GM12878 (cell line): Measurements from ENCODE around the gene ANKRD11. TPM values are rescaled to one million over a fixed set of nuclear protein-coding genes. Genes with fewer than 3 reads are reported as not detected.

Source experiments
- ATF2 ChIP-seq: IDR thresholded peaks from 2 replicates; pipeline ENCODE4 v1.6.1; 2012; ENCODE audit warnings: low read length, inconsistent platforms
- ATF3 ChIP-seq: IDR thresholded peaks from 2 replicates; pipeline ENCODE4 v1.6.1; 2011; ENCODE audit warnings: low read depth, mild to moderate bottlenecking, low read length, moderate library complexity, borderline replicate concordance; ENCODE audit errors: extremely low read depth
- EED ChIP-seq: sonication (generic); IDR thresholded peaks from 2 replicates; pipeline ENCODE4 v1.6.1; 2016; ENCODE audit warnings: antibody characterized with exemption, low read depth
- FOXK2 ChIP-seq: fragments of 450-650 bp; IDR thresholded peaks from 2 replicates; pipeline ENCODE4 v1.6.1; 2017; ENCODE audit warnings: mild to moderate bottlenecking, moderate library complexity
- MEF2B ChIP-seq: fragments of 450-650 bp; IDR thresholded peaks from 2 replicates; pipeline ENCODE4 v1.6.1; 2018; ENCODE audit warnings: mild to moderate bottlenecking, moderate library complexity; ENCODE audit not compliant: partially characterized antibody, poor library complexity, severe bottlenecking
- NFYB ChIP-seq: IDR thresholded peaks from 2 replicates; pipeline ENCODE4 v1.6.1; 2011; ENCODE audit warnings: low read depth, mild to moderate bottlenecking, low read length, improper control_type of control experiment, moderate library complexity; ENCODE audit not compliant: insufficient read depth
- NR2F1 ChIP-seq: fragments of 450-650 bp; conservative IDR thresholded peaks from 2 replicates; pipeline ENCODE4 v1.6.1; 2017; ENCODE audit warnings: mild to moderate bottlenecking
- PAX5 ChIP-seq: IDR thresholded peaks from 2 replicates; pipeline ENCODE4 v1.6.1; 2011; ENCODE audit warnings: low read depth, low read length, borderline replicate concordance
- PBX3 ChIP-seq: IDR thresholded peaks from 2 replicates; pipeline ENCODE4 v1.6.1; 2011; ENCODE audit warnings: mild to moderate bottlenecking, low read depth, low read length, moderate library complexity; ENCODE audit not compliant: insufficient replicate concordance
- SKIL ChIP-seq: fragments of 450-650 bp; IDR thresholded peaks from 2 replicates; pipeline ENCODE4 v1.6.1; 2017; ENCODE audit warnings: mild to moderate bottlenecking, low read depth, inconsistent platforms; ENCODE audit not compliant: poor library complexity, severe bottlenecking
- SREBF1 ChIP-seq: IDR thresholded peaks from 2 replicates; pipeline ENCODE4 v1.6.1; 2012; ENCODE audit warnings: mild to moderate bottlenecking, low read length
- STAT3 ChIP-seq: IDR thresholded peaks from 2 replicates; pipeline ENCODE4 v1.6.1; 2011; ENCODE audit warnings: low read depth, low read length, improper control_type of control experiment
- ZBTB4 ChIP-seq: fragments of 450-650 bp; formaldehyde crosslinking; IDR thresholded peaks from 2 replicates; pipeline ENCODE4 v1.4.0; 2022; ENCODE audit warnings: mild to moderate bottlenecking, moderate library complexity
- ZNF217 ChIP-seq: fragments of 450-650 bp; IDR thresholded peaks from 2 replicates; pipeline ENCODE4 v1.6.1; 2017; ENCODE audit warnings: antibody characterized with exemption, mild to moderate bottlenecking
- ZNF274 ChIP-seq: IDR thresholded peaks from one replicate; pipeline ENCODE4 v1.8.0; 2011; ENCODE audit not compliant: insufficient read length, insufficient read depth
- ZNF687 ChIP-seq: fragments of 450-650 bp; IDR thresholded peaks from 2 replicates; pipeline ENCODE4 v1.6.1; 2017; ENCODE audit warnings: mild to moderate bottlenecking, moderate library complexity
- polyA plus RNA-seq, 11 experiments: library from polyadenylated mRNA; depleted of rRNA in 4 of 11; unstranded in 6 of 11; stranded (reverse) in 5 of 11; fragments of >200 nt; fragmentation: Nextera tagmentation in 4 of 11; fragmentation: Illumina TruSeq in 1 of 11; extraction: Ambion mirVana in 4 of 11; extraction: Trizol in 1 of 11; gene quantifications; 1 replicate in 1 of 11; 2 replicates in 10 of 11; pipeline versions ENCODE4 v1.2.1 to v1.2.3, GENCODE V29; 2011 to 2016; ENCODE audit warnings: inconsistent platforms in 2 of 11, missing spikeins in 2 of 11, low read depth in 1 of 11
- total RNA-seq, 4 experiments: library from RNA; depleted of rRNA in 3 of 4; stranded (reverse); fragments of >200 nt in 3 of 4; fragmentation: Illumina TruSeq in 1 of 4; extraction: Trizol in 1 of 4; gene quantifications; 2 replicates each; pipeline versions ENCODE4 v1.2.1 to v1.2.3, GENCODE V29; 2013 to 2021

ANKRD11 gene
- total and polyA plus RNA-seq, 10 of the 15 experiments (the other 5 are each of a cell fraction or from before 2014, with no cell fraction given) = 5.1 to 103 (median 27.4) TPM

- TF ChIP-seq PAX5 (no peak), FOXK2 (no peak; the same call in 1 of the 2 replicates), PBX3 (no peak), ZNF274 (no peak), EED (0 out of 2 replicates have a peak, but pooled peaks have one; percentile 32), STAT3 (no peak), ATF2 (no peak), NFYB (no peak), SREBF1 (no peak), ATF3 (no peak), SKIL (no peak), MEF2B (peak; percentile 26), ZNF217 (no peak), ZNF687 (no peak), NR2F1 (peak; percentile 87), ZBTB4 (CRISPR knock-in tag) (no peak)
Observed at GRCh38 chr16:89489040-89489897, 1.1 kb downstream of the ANKRD11 start (continued).
